Hematopoietic multipotent progenitor cell treated with erythropoietin and hydrocortisone succinate and interleukin-3 and kit ligand, for 6 days (in vitro differentiated cells): ENCODE results near the gene HSPE1.
"Not testable (repeated sequence)": the region's sequence is repeated elsewhere in the genome, so short reads cannot be mapped to it uniquely, and the experiment has no call there.

Experiments used
- DNase-seq: peaks from one replicate; pipeline ENCODE4 v3.0.0-alpha.2; 2015

Gene HSPE1

GRCh38 chr2:197499594-197500502, at the start of gene HSPE1, which contains the start of gene HSPD1:
Gene HSPE1, plus strand, starts transcription at chr2:197500379. Its CDS starts 58 bp downstream, at chr2:197500437.
Gene HSPD1, minus strand, starts transcription at chr2:197499840. Its CDS starts 992 bp downstream, at chr2:197498848.
- peak; percentile 100 for DNase-seq

GRCh38 chr2:197450465-197450864, 49.7 kb upstream of the HSPE1 start:
- no peak for DNase-seq

- DNase-seq, result not testable (repeated sequence)
Observed at GRCh38 chr2:197450935-197451358, 49.2 kb upstream of the HSPE1 start.

GRCh38 chr2:197452754-197453122, 47.4 kb upstream of the HSPE1 start:
- no peak for DNase-seq

GRCh38 chr2:197453123-197453913, 46.9 kb upstream of the HSPE1 start, which contains the start of gene COQ10B:
Gene COQ10B, plus strand, starts transcription at chr2:197453552. Its CDS starts 9 bp downstream, at chr2:197453561.
- peak; percentile 100 for DNase-seq

GRCh38 chr2:197453914-197454398, 46.2 kb upstream of the HSPE1 start:
- DNase-seq, result peak; percentile 92

GRCh38 chr2:197454923-197455322, 45.3 kb upstream of the HSPE1 start:
- no peak for DNase-seq

- no peak for DNase-seq
Observed at GRCh38 chr2:197455428-197455827, 44.8 kb upstream of the HSPE1 start.

- DNase-seq, result peak; percentile 48
Observed at GRCh38 chr2:197460649-197461048, 39.5 kb upstream of the HSPE1 start.

GRCh38 chr2:197461057-197461456, 39.1 kb upstream of the HSPE1 start:
- DNase-seq, result no peak

GRCh38 chr2:197464175-197464574, 36.0 kb upstream of the HSPE1 start:
- no peak for DNase-seq

- DNase-seq, result no peak
Observed at GRCh38 chr2:197472166-197472565, 28.0 kb upstream of the HSPE1 start.

GRCh38 chr2:197477797-197478196, 22.4 kb upstream of the HSPE1 start:
- peak; percentile 86 for DNase-seq

GRCh38 chr2:197480165-197481036, 19.8 kb upstream of the HSPE1 start:
- no peak for DNase-seq

GRCh38 chr2:197484248-197484647, 15.9 kb upstream of the HSPE1 start:
- DNase-seq, result not testable (repeated sequence)

GRCh38 chr2:197486175-197486574, 14.0 kb upstream of the HSPE1 start:
- DNase-seq, result no peak

- no peak for DNase-seq
Observed at GRCh38 chr2:197487385-197487784, 12.8 kb upstream of the HSPE1 start.

- no peak for DNase-seq
Observed at GRCh38 chr2:197495433-197496134, 4.6 kb upstream of the HSPE1 start.

GRCh38 chr2:197496695-197497094, 3.5 kb upstream of the HSPE1 start:
- no peak for DNase-seq

- peak; percentile 66 for DNase-seq
Observed at GRCh38 chr2:197497326-197497725, 2.9 kb upstream of the HSPE1 start.

- no peak for DNase-seq
Observed at GRCh38 chr2:197498235-197498936, 1.8 kb upstream of the HSPE1 start.
